Measurements from ENCODE around the gene LHPP.

DNA sequence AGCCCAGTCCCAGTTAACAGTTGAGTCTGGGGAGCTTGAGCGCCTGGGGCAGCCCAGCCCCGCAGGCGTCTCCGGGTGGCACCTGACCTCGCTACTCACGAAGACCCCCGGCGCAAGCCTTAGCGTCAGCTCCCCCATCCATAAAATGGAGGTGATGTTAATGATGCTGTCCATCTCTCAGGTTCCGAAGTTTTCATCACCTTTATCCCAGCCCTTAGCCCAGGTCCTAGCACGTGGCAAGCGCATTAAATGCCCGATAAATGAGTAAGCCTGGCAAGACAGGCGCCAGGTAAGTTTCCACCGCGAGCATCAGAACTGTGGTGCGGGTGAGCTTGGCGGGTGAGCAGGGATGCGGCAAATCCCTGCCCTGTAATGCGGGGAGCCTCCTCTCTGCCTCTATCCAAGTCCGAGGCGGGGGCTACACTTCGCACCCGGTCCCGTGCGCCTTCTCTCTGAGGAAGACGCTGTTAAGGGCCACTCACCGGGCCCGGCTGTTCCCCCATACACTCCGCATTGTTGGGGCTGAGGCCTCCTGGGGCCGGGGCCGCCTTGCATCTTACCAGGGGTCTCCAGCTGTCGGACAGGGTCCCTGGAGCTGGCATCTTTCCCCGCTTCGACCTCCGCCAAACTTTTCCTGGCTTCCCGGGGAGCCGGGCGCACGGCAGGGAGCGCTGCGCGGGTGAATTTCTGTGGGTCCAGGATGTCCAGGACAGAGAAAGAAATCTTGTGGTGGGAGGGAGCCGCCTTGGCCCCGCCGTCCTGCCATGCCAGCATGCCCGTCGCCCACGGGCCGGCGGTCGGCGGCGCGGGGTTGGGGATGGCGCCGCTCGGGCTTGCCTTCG is 12.2 kb upstream of the LHPP start:
- TF ChIP-seq POLR2A (IDR thresholded peaks at IDR 0.05; ENCODE audit: low read depth, low read length): no peak
- no peak for TF ChIP-seq POLR2AphosphoS5 (IDR thresholded peaks at IDR 0.05; ENCODE audit: low read depth, low read length)

Data from GM12892 (cell line).